Measurements from ENCODE around the gene SNX8.
"Not testable (repeated sequence)": the region's sequence is repeated elsewhere in the genome, so short reads cannot be mapped to it uniquely, and the experiment has no call there.

SNX8 gene

DNA sequence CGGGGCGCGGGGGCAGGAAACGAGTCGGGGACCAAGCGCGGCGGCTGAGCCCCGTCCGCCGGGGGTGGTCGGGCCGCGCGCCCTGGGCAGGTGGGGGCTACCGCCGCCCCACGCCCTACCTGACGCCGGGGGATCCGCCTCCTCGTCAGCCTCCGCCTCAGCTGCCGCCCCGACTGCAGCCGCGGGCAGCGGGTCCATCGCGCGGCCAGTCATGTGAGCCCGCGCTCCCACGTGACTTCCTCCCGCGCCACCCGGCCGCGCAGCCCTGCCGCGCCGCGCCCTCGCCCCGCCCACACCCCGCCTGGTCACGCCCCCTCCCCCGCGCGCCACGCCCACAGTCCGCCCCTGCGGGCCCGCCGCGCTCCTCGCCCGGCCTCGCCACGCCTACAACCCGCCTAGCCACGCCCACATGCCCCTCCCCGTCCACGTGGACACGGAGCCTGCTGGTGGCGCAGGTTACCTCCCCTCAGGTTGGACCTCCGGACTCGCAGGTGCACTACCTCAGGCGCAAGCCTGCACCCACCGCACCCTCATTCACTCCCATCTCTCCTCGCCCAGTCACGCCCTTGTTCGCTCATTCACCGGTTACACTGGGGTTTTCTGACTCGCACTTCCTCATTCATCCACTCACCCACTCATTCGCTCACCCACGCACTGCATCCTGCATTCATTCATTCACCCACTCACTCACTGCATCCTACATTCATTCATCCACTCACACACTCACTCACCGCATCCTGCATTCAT, at the start of gene SNX8:
Gene SNX8, minus strand, starts transcription at position 233 of the 747 bp plus-strand sequence. Its CDS starts 20 bp downstream, at position 213.
- DNase-seq, result peak; percentile 95

GRCh38 chr7:2362385-2363088, 48.3 kb upstream of the SNX8 start:
- DNase-seq, result no peak

DNA sequence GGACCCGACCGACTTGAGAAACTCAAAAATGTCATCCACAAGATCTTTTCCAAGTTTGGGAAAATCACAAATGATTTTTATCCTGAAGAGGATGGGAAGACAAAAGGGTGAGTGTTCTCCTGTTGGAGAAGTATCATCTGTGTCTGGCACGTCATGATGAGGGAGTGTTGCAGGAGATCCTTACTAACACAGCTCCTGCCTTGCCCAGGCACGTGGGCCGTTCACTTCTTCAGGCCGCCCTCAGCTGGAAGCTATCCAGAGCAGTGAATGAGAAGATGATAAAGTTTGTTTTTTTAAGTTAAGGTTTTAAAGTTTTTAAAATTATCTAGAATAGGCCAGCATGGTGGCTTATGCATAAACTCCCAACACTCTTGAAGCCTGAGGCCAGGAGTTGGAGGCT, 46.6 kb upstream of the SNX8 start:
- DNase-seq, result no peak

DNA sequence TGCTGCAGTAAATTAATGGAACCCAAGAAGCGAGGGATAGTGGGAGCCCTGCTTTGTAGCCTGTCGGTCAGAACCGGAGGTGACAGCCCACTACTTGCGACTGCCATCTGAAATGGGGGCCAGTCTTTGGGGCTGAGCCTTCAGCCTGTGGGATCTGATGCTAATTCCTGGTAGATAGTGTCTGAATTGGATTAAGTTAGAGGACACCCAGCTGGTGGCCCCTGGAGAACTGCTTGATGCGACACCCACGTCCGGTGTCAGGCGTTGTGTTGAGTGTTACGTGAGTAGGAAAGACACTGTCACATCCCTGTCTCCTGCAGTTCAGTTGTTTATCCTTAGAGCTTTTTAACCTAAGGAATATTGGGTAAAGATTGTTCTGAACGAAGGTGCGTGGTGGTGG, 45.4 kb upstream of the SNX8 start:
- DNase-seq, result no peak

DNA sequence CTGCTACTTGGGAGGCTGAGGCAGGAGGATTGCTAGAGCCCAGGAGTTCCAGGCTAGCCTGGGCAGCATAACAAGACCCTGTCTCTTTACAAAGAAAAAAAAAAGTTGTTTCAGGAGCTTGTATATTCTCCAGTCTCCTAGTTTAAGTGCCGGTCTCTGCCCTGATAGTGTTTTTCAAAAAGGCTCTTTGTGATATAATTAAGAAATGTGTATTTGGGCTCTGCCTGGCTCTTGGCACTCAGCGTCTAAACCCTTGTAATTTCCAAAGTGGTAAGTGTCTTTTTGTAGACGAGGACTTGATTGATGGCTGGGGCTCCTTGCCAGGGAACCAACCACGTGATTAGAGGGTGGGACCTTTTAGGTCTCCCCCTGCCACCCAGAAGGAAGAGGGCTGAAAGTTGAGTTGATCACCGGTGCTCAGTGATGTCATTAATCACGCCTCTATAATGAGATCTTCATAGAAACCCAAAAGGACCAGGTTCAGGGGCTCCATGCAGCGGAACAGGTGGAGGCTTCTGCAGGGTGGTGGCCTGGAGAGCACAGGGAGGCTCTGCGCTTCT, 44.8 kb upstream of the SNX8 start:
- no peak for DNase-seq

- DNase-seq, result no peak
Observed at GRCh38 chr7:2357571-2357970, 43.3 kb upstream of the SNX8 start.

GRCh38 chr7:2357165-2357564, 42.9 kb upstream of the SNX8 start:
- DNase-seq, result no peak

DNA sequence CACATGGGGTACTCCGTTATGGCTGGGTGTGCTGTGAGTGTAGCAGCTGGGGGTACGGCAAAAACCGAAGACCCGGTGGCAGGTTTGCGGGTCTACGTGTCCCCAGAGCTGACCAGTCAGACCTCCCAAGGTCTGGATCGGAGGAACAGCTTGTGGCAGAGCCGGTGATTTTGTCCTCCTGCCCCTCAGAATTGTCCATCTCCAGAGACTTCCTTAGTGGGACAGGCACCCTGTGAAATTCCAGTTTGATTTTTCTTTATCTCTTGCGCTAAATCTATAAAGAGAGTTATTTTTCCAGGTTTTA, 41.4 kb upstream of the SNX8 start:
- DNase-seq, result no peak

- no peak for DNase-seq
Observed at GRCh38 chr7:2354939-2355704, 40.9 kb upstream of the SNX8 start.

GRCh38 chr7:2354186-2354938, 40.1 kb upstream of the SNX8 start, which contains the start of gene EIF3B:
TSS of gene EIF3B (plus strand) at chr7:2354827. CDS start at chr7:2354922, 95 bp downstream.
- DNase-seq, result peak; percentile 92

DNA sequence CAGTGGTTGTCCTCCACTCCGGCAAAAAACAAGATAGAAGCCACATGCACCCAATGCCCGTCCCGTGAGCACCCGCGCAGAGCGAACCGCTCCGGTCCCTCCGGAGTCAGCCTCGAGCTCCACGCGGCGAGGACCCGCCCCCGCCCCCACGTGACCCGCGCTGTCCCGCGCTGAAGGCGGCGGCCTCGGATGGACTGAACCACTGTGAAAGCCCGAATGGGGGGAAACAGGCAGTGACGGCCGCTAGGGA, 39.6 kb upstream of the SNX8 start:
- DNase-seq, result peak; percentile 93

DNA sequence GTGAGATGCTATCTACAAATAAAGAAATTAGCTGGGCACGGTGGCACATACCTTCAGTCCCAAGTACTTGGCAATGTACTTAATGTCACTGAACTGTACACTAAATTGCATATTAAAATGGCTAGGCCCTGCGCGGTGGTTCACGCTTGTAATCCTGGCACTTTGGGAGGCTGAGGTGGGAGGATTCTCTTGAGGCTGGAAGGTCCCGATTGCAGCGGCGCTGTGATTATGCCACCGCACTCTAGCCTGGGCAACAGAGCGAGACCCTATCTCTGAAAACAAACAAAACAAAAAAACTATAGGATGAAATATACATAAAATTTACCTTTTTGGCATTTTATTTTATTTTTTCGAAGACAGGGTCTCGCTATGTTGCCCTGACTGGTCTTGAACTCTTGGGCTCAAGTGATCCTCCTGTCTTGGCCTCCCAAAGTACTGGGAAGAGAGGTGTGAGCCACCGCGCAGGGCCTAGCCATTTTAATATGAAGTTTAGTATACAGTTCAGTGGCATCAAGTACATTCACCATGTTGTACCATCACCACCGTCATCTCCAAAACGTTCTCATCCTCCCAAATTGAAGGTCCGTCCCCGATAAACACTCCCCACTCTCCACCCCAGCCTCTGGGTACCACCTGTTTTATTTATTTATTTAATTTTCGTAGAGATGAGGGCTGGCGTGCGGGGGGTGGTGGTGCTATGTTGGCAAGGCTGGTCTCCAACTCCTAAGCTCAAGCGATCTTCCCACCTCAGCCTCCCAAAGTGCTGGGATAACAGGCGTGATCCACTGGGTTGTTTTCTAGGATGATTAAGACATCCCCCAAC, 39.1 kb upstream of the SNX8 start:
- no peak for DNase-seq

DNA sequence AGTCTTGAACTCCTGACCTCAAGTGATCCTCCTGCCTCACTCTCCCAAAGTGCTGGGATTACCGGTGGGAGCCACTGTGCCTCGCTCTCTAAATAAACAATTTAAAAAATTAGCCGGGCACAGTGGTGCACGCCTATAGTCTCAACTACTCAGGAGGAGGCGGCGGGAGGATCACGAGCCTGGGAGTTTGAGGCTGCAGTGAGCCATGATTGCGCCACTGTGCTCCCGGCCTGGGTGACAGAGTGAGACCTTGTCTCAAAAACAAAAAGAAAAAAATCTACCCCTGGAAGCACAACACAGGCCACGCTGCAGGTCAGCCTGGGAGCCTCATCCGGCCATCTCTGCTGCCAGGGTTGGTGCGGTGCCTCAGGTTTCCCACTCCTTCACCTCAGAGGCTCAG, 36.6 kb upstream of the SNX8 start:
- no peak for DNase-seq

GRCh38 chr7:2350055-2350454, 35.8 kb upstream of the SNX8 start:
- no peak for DNase-seq

DNA sequence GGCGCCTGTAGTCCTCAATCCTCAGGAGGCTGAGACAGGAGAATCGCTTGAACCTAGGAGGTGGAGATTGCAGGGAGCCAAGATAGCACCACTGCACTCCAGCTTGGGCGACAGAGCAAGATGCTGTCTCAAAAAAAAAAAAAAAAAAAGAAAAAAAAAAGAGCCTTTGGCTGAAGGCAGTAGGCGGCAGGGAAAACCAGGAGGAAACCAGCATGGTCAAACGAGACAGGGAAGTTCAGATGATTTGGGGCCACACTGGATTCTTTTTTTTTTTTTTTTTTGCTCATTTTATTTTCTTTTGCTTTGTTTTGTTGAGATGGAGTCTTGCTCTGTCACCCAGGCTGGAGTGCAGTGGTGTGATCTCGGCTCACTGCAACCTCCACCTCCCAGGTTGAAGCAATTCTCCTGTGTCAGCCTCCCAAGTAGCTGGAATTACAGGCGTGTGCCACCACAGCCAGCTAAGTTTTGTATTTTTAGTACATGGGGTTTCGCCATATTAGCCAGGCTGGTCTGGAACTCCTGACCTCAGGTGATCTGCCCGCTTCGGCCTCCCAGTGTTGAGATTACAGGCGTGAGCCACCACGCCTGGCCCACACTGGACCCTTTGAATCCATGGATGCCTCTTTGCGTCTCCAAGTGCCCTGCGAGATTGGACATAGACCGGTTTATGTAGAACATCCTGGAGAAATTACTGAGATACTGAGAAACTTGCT, 33.3 kb upstream of the SNX8 start:
- DNase-seq, result not testable (repeated sequence)

DNA sequence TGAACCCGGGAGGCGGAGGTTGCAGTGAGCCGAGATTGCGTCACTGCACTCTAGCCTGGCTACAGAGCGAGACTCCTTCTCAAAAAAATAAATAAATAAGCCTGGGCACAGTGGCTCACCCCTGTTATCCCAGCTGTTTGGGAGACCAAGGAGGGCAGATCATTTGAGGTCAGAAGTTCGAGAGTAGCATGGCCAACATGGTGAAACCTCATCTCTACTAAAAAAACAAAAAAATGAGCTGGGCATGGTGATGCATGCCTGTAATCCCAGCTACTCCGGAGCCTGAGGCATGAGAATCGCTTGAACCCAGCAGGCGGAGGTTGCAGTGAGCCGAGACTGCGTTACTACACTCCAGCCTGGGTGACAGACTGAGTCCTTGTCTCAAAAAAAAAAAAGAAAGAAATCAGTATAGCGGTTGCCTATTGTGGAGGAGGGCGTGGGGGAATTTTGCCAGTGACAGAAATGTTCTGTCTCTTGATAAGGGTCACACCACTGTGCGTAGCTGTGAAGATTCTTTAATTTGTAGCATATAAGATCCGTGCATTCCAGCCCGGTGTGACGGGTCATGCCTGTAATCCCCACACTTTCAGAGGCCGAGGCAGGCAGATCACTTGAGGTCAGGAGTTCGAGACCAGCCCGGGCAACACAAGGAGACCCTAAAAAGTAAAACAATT, 22.5 kb upstream of the SNX8 start:
- no peak for DNase-seq

DNA sequence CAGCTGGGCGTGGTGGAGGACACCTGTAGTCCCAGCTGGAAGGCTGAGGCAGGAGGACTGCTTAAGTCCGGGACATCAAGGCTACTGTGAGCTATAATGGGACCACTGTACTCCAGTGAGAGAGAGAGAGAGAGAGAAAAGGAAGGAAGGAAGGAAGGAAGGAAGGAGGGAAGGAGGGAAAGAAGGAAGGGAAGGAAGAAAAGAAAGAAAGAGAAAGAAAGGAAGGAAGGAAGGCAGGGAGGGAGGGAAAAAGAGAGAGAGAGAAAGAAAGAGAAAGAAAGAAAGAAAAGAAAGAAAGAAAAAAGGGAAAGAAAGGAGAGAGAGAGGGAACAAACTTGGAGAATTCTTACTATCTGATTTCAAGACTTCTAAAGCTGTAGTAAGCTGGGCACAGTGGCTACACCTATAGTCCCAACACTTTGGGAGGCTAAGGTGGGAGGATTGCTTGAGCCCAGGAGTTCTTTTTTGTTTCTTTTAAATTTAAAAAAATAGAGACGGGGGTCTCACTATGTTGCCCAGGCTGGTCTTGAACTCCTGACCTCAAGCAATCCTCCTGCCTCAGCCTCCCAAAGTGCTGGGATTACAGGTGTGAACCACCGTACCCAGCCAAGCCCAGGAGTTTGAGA, 18.5 kb upstream of the SNX8 start:
- not testable (repeated sequence) for DNase-seq

DNA sequence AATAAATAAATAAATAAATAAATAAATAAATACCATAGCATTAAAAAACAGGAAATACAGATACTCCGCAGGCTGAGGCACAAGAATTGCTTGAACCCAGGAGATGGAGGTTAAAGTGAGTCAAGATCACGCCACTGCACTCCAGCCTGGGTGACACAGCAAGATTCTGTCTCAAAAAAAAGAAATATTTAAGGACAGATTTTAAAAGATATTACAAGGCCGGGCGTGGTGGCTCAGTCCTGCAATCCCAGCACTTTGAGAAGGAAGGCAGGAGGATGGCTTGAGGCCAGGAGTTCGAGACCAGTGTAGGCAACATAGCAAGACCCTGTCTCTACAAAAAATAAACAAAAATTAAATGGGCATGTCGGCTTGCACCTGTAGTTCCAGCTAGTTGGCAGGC, 17.5 kb upstream of the SNX8 start:
- no peak for DNase-seq

DNA sequence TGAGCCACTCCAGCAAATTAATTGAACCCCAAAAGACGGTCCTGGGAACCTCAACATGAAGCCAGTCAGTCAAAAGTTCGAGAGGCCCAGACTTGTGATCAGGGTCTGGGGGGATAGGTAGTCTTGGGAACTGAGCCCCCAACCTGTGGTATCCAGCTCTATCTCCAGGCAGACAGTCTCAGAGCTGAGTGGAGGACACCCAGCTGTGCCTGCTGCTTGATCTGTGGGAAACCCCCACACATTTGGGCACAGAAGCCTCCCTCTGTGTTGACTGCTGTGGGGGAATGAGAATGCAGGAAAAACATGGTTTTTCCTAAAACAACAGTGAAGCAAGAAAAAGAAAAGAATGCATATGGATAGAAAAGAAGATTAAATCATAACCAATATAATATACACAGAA, 16.3 kb upstream of the SNX8 start:
- DNase-seq, result no peak

- no peak for DNase-seq
Observed at GRCh38 chr7:2326951-2327350, 12.7 kb upstream of the SNX8 start.

Measured in CD4-positive, alpha-beta T cell treated with Interleukin-17A for 4 hours (primary cell).